Adrenal gland (tissue), 12 donors: Measurements from ENCODE around the gene TMEM235. TPM values are rescaled to one million over a fixed set of nuclear protein-coding genes. Genes with fewer than 3 reads are reported as not detected.

Source experiments
- DNase-seq, 7 donors: peaks; one replicate each; pipeline ENCODE4 v3.0.0-alpha.2; 2019 to 2020
- H3K27ac ChIP-seq, 5 donors: fragments of 200-600 bp; sonication (generic) in 4 of 5; 1 replicate in 3 of 5; 2 replicates in 2 of 5; pipeline versions ENCODE4 v1.5.1 to v1.8.0; 2016 to 2020; ENCODE audit warnings: mild to moderate bottlenecking in 1 of 5
- H3K27me3 ChIP-seq: fragments of 200-600 bp; 2 replicates; pipeline ENCODE4 v1.8.0; 2021
- H3K36me3 ChIP-seq, 2 donors: fragments of 200-600 bp; replicated peaks in 1 of 2; 1 replicate in 1 of 2; 2 replicates in 1 of 2; pipeline versions ENCODE4 v1.5.1 to v1.8.0; 2018 to 2022
- H3K4me1 ChIP-seq, 2 donors: fragments of 200-600 bp; replicated peaks in 1 of 2; 1 replicate in 1 of 2; 2 replicates in 1 of 2; pipeline versions ENCODE4 v1.5.1 to v1.8.0; 2018 to 2021
- H3K4me3 ChIP-seq, 4 donors: fragments of 200-600 bp; sonication (generic) in 3 of 4; one replicate each; pipeline ENCODE4 v1.5.1; 2016 to 2018
- H3K9me3 ChIP-seq, 3 donors: fragments of 200-600 bp; sonication (generic) in 1 of 3; replicated peaks in 1 of 3; 1 replicate in 2 of 3; 2 replicates in 1 of 3; pipeline versions ENCODE4 v1.5.1 to v1.8.0; 2016 to 2021
- POLR2A ChIP-seq, 2 donors: fragments of 450-650 bp; IDR thresholded peaks; one replicate each; pipeline ENCODE4 v1.6.1; 2017; ENCODE audit warnings: antibody characterized with exemption in 2 of 2, mild to moderate bottlenecking in 2 of 2, moderate library complexity in 1 of 2
- WGBS, 4 donors: extraction: QIAGEN DNeasy Blood & Tissue Kit in 2 of 4; methylation state at CpG; one replicate each; pipeline versions ENCODE4 v1.1.5 to v1.1.7; 2013 to 2017; 5-methylcytosine and 5-hydroxymethylcytosine counted together
- intact Hi-C, 2 donors: fragments of 100-400 bp; cut with DNase I; formaldehyde crosslinking; loops; one replicate each; pipeline versions ENCODE4 v1.14.1 to v1.15.0; 2022 to 2023
- polyA plus RNA-seq, 3 donors: library from polyadenylated mRNA; stranded (reverse); fragments of 200-250 nt in 2 of 3; fragments of 350-450 nt in 1 of 3; fragmentation: Illumina TruSeq in 1 of 3; extraction: RNeasy Lipid Tissue Mini Kit (QIAGEN cat#74804) in 1 of 3; gene quantifications; one replicate each; pipeline ENCODE4 v1.2.3, GENCODE V29; 2013 to 2014
- total RNA-seq, 9 donors: library from RNA; depleted of rRNA in 4 of 9; stranded (reverse); fragments of >200 nt in 4 of 9; fragments of 120-200 nt in 1 of 9; fragmentation: NEBNext Ultra II Directional in 1 of 9; extraction: Animal tissue kit (Norgen Biotek cat#: 25700) in 1 of 9; gene quantifications; one replicate each; pipeline versions ENCODE4 v1.1.0 to v1.2.4, GENCODE V29; 2013 to 2023
- TF ChIP-seq, protein P1 (sequence below), 6 experiments: fragments of 450-650 bp in 4 of 6; fragments of 200-600 bp in 2 of 6; sonication (generic) in 1 of 6; IDR thresholded peaks; 1 replicate in 5 of 6; 2 replicates in 1 of 6; pipeline versions ENCODE4 v1.5.1 to v1.8.0; 2016 to 2021; ENCODE audit warnings: antibody characterized with exemption in 6 of 6, mild to moderate bottlenecking in 2 of 6, moderate library complexity in 1 of 6
- donor health status: healthy with polysubstance abuse.
- donor health status: Bipolar disorder and iron deficiency.
- donor health status: DM: yes; HTN: yes; CAD: no.
- donor health status: DM: no; HTN: no; CAD: no.
- donor health status: DM: no; HTN: no; CAD: no.
- donor health status: DM: yes; HTN: yes; CAD: no.

Gene TMEM235
- total and polyA plus RNA-seq, 12 donors, result 0.07 TPM; not detected in 11

DNA sequence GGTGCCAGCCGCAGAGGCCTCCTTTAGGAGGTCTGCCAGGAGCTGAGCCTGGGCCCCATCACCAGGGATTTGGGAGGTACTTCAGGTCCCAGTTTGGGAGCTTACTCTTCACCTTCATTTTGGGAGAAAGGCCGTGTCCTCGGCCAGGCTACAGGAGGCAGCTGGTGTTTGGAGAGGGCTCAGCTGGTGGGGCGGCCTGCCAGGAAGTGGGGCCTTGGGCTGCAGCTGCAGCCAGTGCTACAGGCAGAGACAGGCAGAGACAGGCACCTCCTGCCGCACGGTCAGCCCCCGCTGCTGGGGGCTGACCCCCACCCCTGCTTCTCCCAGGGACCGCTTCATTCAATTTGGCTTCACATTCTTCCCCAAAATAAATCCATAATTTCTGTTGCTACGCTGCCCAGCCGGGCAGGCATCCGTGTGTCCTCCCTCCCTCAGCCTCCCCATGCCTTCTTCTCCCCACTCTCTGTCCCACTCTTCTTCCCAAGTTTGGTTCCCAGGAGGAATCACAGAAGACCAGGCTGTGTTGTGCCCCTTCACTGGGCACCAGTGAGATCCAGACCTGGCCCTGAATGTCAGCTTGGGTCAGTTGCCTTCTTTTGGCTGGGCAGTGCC is 6.1 kb downstream of the TMEM235 start:
- Histone ChIP-seq H3K9me3 (no peaks in the 10 kb centered on the region), H3K4me3 (no peak overlapping the region), H3K27ac (no peak overlapping the region), H3K27me3 (peaks cover 6% of the 10 kb centered on the region), H3K36me3 (no peaks in the 10 kb centered on the region), H3K4me1 (no peaks in the 10 kb centered on the region)
- peak in 4 of 7 donors; percentile 60 to 78 (median 62) for DNase-seq
- intact Hi-C loops, result no loop called here
- TF ChIP-seq, protein P1, sequence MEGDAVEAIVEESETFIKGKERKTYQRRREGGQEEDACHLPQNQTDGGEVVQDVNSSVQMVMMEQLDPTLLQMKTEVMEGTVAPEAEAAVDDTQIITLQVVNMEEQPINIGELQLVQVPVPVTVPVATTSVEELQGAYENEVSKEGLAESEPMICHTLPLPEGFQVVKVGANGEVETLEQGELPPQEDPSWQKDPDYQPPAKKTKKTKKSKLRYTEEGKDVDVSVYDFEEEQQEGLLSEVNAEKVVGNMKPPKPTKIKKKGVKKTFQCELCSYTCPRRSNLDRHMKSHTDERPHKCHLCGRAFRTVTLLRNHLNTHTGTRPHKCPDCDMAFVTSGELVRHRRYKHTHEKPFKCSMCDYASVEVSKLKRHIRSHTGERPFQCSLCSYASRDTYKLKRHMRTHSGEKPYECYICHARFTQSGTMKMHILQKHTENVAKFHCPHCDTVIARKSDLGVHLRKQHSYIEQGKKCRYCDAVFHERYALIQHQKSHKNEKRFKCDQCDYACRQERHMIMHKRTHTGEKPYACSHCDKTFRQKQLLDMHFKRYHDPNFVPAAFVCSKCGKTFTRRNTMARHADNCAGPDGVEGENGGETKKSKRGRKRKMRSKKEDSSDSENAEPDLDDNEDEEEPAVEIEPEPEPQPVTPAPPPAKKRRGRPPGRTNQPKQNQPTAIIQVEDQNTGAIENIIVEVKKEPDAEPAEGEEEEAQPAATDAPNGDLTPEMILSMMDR (IDR thresholded peaks at IDR 0.05), result no peak
- TF ChIP-seq POLR2A (IDR thresholded peaks at IDR 0.05), result no peak
- 52 to 69% (median 55%) methylated on average over 9 to 11 of the region's 11 CpGs for WGBS, 4 donors

DNA sequence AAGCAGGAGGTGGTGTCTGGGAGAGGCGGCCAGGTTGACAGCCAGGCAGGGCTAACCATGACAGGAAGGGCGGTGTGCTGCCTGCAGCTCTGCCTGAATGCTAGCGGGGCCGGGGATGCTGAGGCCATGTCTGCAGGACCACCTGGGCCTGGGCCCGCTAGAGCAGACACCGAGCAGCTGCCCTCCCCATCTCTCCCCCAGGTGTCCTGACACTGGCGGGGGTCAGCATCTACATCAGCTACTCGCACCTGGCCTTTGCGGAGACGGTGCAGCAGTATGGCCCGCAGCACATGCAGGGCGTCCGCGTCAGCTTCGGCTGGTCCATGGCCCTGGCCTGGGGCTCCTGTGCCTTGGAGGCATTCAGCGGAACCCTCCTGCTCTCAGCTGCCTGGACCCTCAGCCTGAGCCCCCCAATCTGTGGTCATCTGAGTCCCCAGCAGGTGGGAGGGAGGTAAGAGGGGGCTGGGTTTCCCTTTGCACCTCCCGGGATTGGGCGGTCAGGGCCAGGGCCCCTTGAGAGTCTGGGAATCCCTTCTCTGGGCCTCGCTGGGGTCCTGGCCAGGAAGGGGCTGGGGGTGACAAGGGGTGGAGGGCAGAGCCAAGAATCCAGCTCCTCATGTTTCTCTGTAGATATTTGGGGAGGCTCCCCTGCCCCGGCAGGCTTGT is 7.5 kb downstream of the TMEM235 start:
- Histone ChIP-seq H3K4me1 (no peaks in the 10 kb centered on the region), H3K4me3 (no peak overlapping the region), H3K27ac (no peak overlapping the region), H3K27me3 (no peaks in the 10 kb centered on the region), H3K9me3 (no peaks in the 10 kb centered on the region), H3K36me3 (no peaks in the 10 kb centered on the region)
- no peak for DNase-seq
- WGBS, 4 donors, result 81 to 94% (median 85%) methylated on average over 5 to 20 of the region's 20 CpGs
- TF ChIP-seq POLR2A (IDR thresholded peaks at IDR 0.05), result no peak
- TF ChIP-seq, protein P1 (IDR thresholded peaks at IDR 0.05), result no peak
- intact Hi-C loops, result no loop called here

DNA sequence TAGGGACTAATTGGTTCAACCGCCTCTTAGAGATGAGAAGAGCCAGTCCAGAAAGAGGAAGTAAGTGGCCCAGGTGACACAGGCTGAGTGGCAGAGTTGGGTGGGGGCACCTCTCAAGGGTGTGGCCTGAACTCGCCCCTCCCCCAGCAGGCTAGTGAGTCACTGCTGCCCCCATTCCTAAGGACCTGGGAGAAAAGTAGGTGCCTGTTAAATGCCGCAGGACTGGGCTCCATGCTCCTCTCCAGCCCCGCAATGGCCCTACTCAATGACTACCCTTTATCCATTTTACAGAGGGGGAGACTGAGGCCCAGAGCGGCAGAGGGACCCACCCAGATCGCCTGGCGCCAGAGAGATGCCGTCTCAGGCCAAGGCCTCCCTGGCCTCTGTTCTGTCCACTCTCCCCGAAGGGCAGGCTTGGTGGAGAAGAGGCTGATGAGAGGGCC is 8.1 kb downstream of the TMEM235 start:
- DNase-seq, result no peak
- no peaks in the 10 kb centered on the region for H3K27me3 ChIP-seq
- no peaks in the 10 kb centered on the region for H3K4me1 ChIP-seq
- no peak overlapping the region for H3K4me3 ChIP-seq
- TF ChIP-seq POLR2A (IDR thresholded peaks at IDR 0.05), result no peak
- TF ChIP-seq, protein P1 (IDR thresholded peaks at IDR 0.05), result no peak
- intact Hi-C loops, result no loop called here
- H3K36me3 ChIP-seq, result no peaks in the 10 kb centered on the region
- no peaks in the 10 kb centered on the region for H3K9me3 ChIP-seq
- H3K27ac ChIP-seq, result no peak overlapping the region
- 85 to 90% (median 90%) methylated on average over 2 to 9 of the region's 9 CpGs for WGBS, 4 donors

DNA sequence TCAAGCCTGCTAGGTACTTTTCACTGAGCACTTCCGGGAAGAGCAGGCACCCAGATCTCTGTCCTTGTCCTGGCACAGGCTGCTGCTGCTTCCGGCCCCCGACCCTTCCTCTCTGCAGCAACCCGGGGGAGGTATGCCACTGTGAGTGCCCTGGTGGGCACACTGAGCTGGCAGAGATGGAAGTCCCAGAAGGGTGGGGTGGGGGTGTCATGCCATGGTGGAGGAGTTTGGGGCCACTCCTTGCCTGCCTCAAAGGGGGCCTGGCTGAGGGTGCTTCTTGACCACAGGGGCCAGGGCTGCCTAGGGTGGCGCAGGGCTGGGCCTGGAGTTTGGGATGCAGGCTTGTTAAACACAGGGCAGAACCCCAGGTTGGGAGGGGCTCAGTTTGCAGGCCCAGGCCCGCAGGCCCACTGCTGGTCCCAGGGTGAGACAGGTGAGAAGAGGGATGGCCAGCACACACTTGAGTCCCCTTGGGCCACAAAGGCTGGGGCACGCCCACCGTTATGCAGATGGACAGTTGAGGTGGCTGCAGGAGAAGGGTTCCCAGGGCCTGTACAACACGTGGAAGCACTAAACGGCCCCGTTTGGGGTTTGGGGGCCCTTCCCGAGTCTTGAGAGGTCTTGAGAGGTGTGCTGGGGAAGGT is 8.7 kb downstream of the TMEM235 start:
- H3K27ac ChIP-seq, result no peak overlapping the region
- H3K27me3 ChIP-seq, result no peaks in the 10 kb centered on the region
- WGBS, 4 donors, result 53 to 81% (median 74%) methylated on average over 3 to 12 of the region's 12 CpGs
- H3K4me1 ChIP-seq, result no peaks in the 10 kb centered on the region
- no peak overlapping the region for H3K4me3 ChIP-seq
- no peaks in the 10 kb centered on the region for H3K36me3 ChIP-seq
- no peak for DNase-seq
- intact Hi-C loops, result no loop called here
- no peaks in the 10 kb centered on the region for H3K9me3 ChIP-seq
- TF ChIP-seq POLR2A (IDR thresholded peaks at IDR 0.05), result no peak
- TF ChIP-seq, protein P1 (IDR thresholded peaks at IDR 0.05), result no peak
